Stimulated activated CD4-positive, alpha-beta T cell treated with anti-CD3 and anti-CD28 coated beads, Interleukin-1b, Interleukin-23, amount 100 ng/mL, for 48 hours (primary cell): ENCODE data around the gene SMIM10L1.

Experiments used
- DNase-seq: peaks from one replicate; pipeline ENCODE4 v3.0.0-alpha.2; 2020

The SMIM10L1 gene

GRCh38 chr12:11171145-11171968 is at the start of gene SMIM10L1:
Gene SMIM10L1 (plus strand): TSS chr12:11171194. CDS start chr12:11171357, 163 bp downstream.
- DNase-seq, result peak; percentile 92

GRCh38 chr12:11130382-11130781 is 40.6 kb upstream of the SMIM10L1 start:
- DNase-seq, result no peak

- DNase-seq, result no peak
These were observed 40.0 kb upstream of the SMIM10L1 start for GRCh38 chr12:11130999-11131398.

GRCh38 chr12:11133162-11133561 is 37.8 kb upstream of the SMIM10L1 start:
- no peak for DNase-seq

- no peak for DNase-seq
These were observed 37.2 kb upstream of the SMIM10L1 start for GRCh38 chr12:11133816-11134215.

- DNase-seq, result no peak
These were observed 36.7 kb upstream of the SMIM10L1 start, which contains the start of gene TAS2R30 for GRCh38 chr12:11134305-11134704. Gene TAS2R30 (minus strand): TSS chr12:11134644. CDS start chr12:11134244, 400 bp downstream.

- peak; percentile 6 for DNase-seq
These were observed 34.9 kb upstream of the SMIM10L1 start for GRCh38 chr12:11136075-11136474.

GRCh38 chr12:11143352-11143751 is 27.6 kb upstream of the SMIM10L1 start:
- no peak for DNase-seq

GRCh38 chr12:11144297-11144696 is 26.7 kb upstream of the SMIM10L1 start:
- no peak for DNase-seq

- DNase-seq, result no peak
These were observed 23.6 kb upstream of the SMIM10L1 start for GRCh38 chr12:11147420-11147819.

- no peak for DNase-seq
These were observed 20.2 kb upstream of the SMIM10L1 start for GRCh38 chr12:11150832-11151231.

GRCh38 chr12:11152725-11153124 is 18.3 kb upstream of the SMIM10L1 start:
- no peak for DNase-seq

- no peak for DNase-seq
These were observed 16.5 kb upstream of the SMIM10L1 start for GRCh38 chr12:11154400-11154925.

- no peak for DNase-seq
These were observed 12.0 kb upstream of the SMIM10L1 start for GRCh38 chr12:11158885-11159444.

- DNase-seq, result no peak
These were observed 8.5 kb upstream of the SMIM10L1 start for GRCh38 chr12:11162502-11162901.

GRCh38 chr12:11164384-11164783 is 6.6 kb upstream of the SMIM10L1 start:
- DNase-seq, result no peak

- DNase-seq, result no peak
These were observed 4.7 kb upstream of the SMIM10L1 start for GRCh38 chr12:11166300-11166699.

- no peak for DNase-seq
These were observed 217 bp upstream of the SMIM10L1 start for GRCh38 chr12:11170810-11171144.

- no peak for DNase-seq
These were observed 1.1 kb downstream of the SMIM10L1 start for GRCh38 chr12:11171969-11172675.

- DNase-seq, result no peak
These were observed 3.0 kb downstream of the SMIM10L1 start for GRCh38 chr12:11174022-11174421.

GRCh38 chr12:11178250-11178649 is 7.3 kb downstream of the SMIM10L1 start:
- no peak for DNase-seq

- DNase-seq, result no peak
These were observed 11.5 kb downstream of the SMIM10L1 start for GRCh38 chr12:11182529-11182928.

GRCh38 chr12:11183011-11183410 is 12.0 kb downstream of the SMIM10L1 start:
- no peak for DNase-seq

- DNase-seq, result no peak
These were observed 15.8 kb downstream of the SMIM10L1 start, which contains the start of gene TAS2R42 for GRCh38 chr12:11186837-11187236. Gene TAS2R42 (minus strand): TSS chr12:11186937. CDS start chr12:11186937, 0 bp downstream.
